Heart left ventricle (tissue), 13 donors: ENCODE measurements around the gene DNAJA3.

Source experiments
- CTCF ChIP-seq, 12 donors: fragments of 200-600 bp; sonication (generic) in 4 of 12; IDR thresholded peaks; one replicate each; pipeline versions ENCODE4 v1.5.0 to v1.8.0; 2018 to 2022; ENCODE audit warnings: antibody characterized with exemption in 12 of 12, mild to moderate bottlenecking in 5 of 12
- POLR2A ChIP-seq, 2 donors: fragments of 450-650 bp; IDR thresholded peaks; one replicate each; pipeline ENCODE4 v1.6.1; 2017; ENCODE audit warnings: antibody characterized with exemption in 2 of 2, mild to moderate bottlenecking in 2 of 2, moderate library complexity in 2 of 2
- donor health status: ischemic (EF 13 %, LVEDD 7.1; RV severe dilation, severe dysfunction).
- donor health status: DM: no; HTN: yes; CAD: no.
- donor health status: DM: no; HTN: no; CAD: no.
- donor health status: ischemic (EF 25% LVEDD 6.9; RV normal size, moderate dysfunction).
- donor health status: ischemic (EF 25% LVEDD 5.7; RV mildly dilated, moderate dysfunction).
- donor health status: ischemic (EF 35%, LVEDD 5.7; RV mildly dilated, moderate dysfunction).
- donor health status: nonischemic (EF 11% LVEDD 7.7; RV severe dilation, severe dysfunction).
- donor health status: DM: yes; HTN: yes; CAD: no.
- donor health status: PGD.
- donor health status: ischemic (EF 29% LVEDD 5.4; RV normal size, mild dysfunction).
- donor health status: nonischemic (EF 23%, LVEDD 6.1; RV moderate dilation, normal function).

DNA sequence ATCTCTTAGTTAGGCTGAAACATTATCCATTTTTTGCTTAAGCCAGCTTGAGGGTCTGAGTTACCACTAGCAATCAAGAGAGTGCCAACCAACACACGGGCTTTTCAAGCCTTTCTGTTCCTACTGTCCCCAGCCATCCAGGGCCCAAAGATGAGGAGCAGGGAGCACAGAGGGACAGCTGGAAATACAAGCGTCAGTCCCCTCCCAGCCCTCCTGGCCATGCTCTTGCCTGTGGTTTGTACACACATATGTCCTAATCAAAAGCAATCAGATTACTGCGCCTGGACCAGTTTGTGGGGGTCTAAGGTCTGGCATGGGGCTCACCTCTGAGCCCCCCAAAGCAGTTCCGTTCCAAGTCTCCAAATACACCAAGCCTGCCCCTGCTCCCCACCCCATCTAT lies 12.8 kb upstream of the DNAJA3 start:
- TF ChIP-seq CTCF (IDR thresholded peaks at IDR 0.05) (no peak), POLR2A (IDR thresholded peaks at IDR 0.05) (no peak)
